Stimulated activated CD4-positive, alpha-beta T cell treated with anti-CD3 and anti-CD28 coated beads, Interleukin-2, amount 100 ng/mL, for 24 hours (primary cell): ENCODE data around the gene BRAT1.
"Not testable (repeated sequence)": the region's sequence is repeated elsewhere in the genome, so short reads cannot be mapped to it uniquely, and the experiment has no call there.

ENCODE experiments used
- DNase-seq, 2 donors: peaks; one replicate each; pipeline ENCODE4 v3.0.0-alpha.2; 2020

BRAT1 gene

GRCh38 chr7:2555121-2556052 is at the start of gene BRAT1:
Gene BRAT1 (minus strand): TSS chr7:2555524. CDS start chr7:2554431, 1,093 bp downstream.
- DNase-seq, result peak; percentile 96 to 98

GRCh38 chr7:2604608-2605174 is 49.4 kb upstream of the BRAT1 start:
- no peak for DNase-seq

GRCh38 chr7:2603044-2603965 is 48.0 kb upstream of the BRAT1 start:
- no peak for DNase-seq

GRCh38 chr7:2602406-2603043 is 47.2 kb upstream of the BRAT1 start:
- DNase-seq, result no peak

- no peak for DNase-seq
These were observed 46.6 kb upstream of the BRAT1 start for GRCh38 chr7:2601907-2602306.

- no peak for DNase-seq
These were observed 45.7 kb upstream of the BRAT1 start for GRCh38 chr7:2601065-2601464.

- no peak for DNase-seq
These were observed 43.0 kb upstream of the BRAT1 start for GRCh38 chr7:2598154-2598823.

GRCh38 chr7:2597273-2597640 is 41.9 kb upstream of the BRAT1 start:
- no peak for DNase-seq

- DNase-seq, result no peak
These were observed 41.3 kb upstream of the BRAT1 start for GRCh38 chr7:2596464-2597272.

- no peak for DNase-seq
These were observed 40.0 kb upstream of the BRAT1 start for GRCh38 chr7:2595258-2595860.

GRCh38 chr7:2594599-2594998 is 39.3 kb upstream of the BRAT1 start:
- no peak for DNase-seq

- DNase-seq, result no peak
These were observed 37.9 kb upstream of the BRAT1 start for GRCh38 chr7:2593036-2593727.

GRCh38 chr7:2592375-2592865 is 37.1 kb upstream of the BRAT1 start:
- no peak for DNase-seq

GRCh38 chr7:2589941-2590340 is 34.6 kb upstream of the BRAT1 start:
- DNase-seq, result not testable (repeated sequence)

- no peak for DNase-seq
These were observed 34.0 kb upstream of the BRAT1 start for GRCh38 chr7:2589341-2589740.

GRCh38 chr7:2587778-2588177 is 32.5 kb upstream of the BRAT1 start:
- no peak for DNase-seq

GRCh38 chr7:2587134-2587533 is 31.8 kb upstream of the BRAT1 start:
- DNase-seq, result no peak

GRCh38 chr7:2586326-2587020 is 31.1 kb upstream of the BRAT1 start:
- DNase-seq, result no peak

- no peak for DNase-seq
These were observed 30.1 kb upstream of the BRAT1 start for GRCh38 chr7:2585446-2585845.
